HepG2 (cell line): ENCODE data around the gene VENTX. TPM values are rescaled to one million over a fixed set of nuclear protein-coding genes. Genes with fewer than 3 reads are reported as not detected.

Source experiments
- ATAC-seq: fragments of 200-7000 bp; cut with Tn5 transposase; 3 replicates; pipeline ENCODE4 v1.9.1; 2020; ENCODE audit warnings: mild to moderate bottlenecking, moderate library complexity
- BruUV-seq: library from RNA; stranded (reverse); fragments of 400-500 nt; replicated peaks from 2 replicates; lab custom pipeline; 2021; lab: Mats Ljungman, UMichigan
- CTCF ChIA-PET: fragments of 300-600 bp; formaldehyde crosslinking; extraction: SDS; loops from one replicate; lab custom pipeline; 2021; ENCODE audit warnings: low total read pairs, inconsistent platforms, low intra/inter-chr PET ratio; lab: Yijun Ruan, JAX
- POLR2A ChIA-PET: fragments of 350-600 bp; sonication (Branson Sonifier 250); formaldehyde crosslinking; loops from one replicate; lab custom pipeline; 2020; ENCODE audit warnings: antibody characterized with exemption, inconsistent platforms; lab: Yijun Ruan, JAX
- DNase-seq: peaks from one replicate; pipeline ENCODE4 v3.0.0-alpha.2; 2015; ENCODE audit warnings: low spot score
- FAIRE-seq: peaks from 3 replicates; lab custom pipeline; 2011; peaks lifted over from hg19 to GRCh38; lab: Jason Lieb, UNC
- H2AFZ ChIP-seq: one replicate; pipeline ENCODE4 v1.6.1; 2011; ENCODE audit warnings: low read length, inconsistent platforms
- H3K27ac ChIP-seq: fragments of 300-600 bp; 3 replicates; pipeline ENCODE4 v1.8.0; 2011; ENCODE audit warnings: mixed run types, mild to moderate bottlenecking, mixed read lengths, low read length, inconsistent platforms; ENCODE audit not compliant: insufficient read depth; ENCODE audit errors: extremely low read length
- H3K27me3 ChIP-seq, 2 experiments: fragments of 200-600 bp in 1 of 2; 2 replicates in 1 of 2; 3 replicates in 1 of 2; pipeline versions ENCODE4 v1.6.0 to v1.8.0; 2011; ENCODE audit warnings: low read length in 2 of 2, mild to moderate bottlenecking in 2 of 2, moderate library complexity in 2 of 2, inconsistent platforms in 1 of 2; ENCODE audit not compliant: insufficient read depth in 2 of 2, control insufficient read depth in 1 of 2
- H3K36me3 ChIP-seq, 2 experiments: fragments of 200-600 bp in 1 of 2; replicated peaks in 1 of 2; 2 replicates in 1 of 2; 3 replicates in 1 of 2; pipeline versions ENCODE4 v1.5.1 to v1.8.0; 2011; ENCODE audit warnings: low read length in 2 of 2, inconsistent platforms in 1 of 2; ENCODE audit not compliant: insufficient read depth in 2 of 2, control insufficient read depth in 1 of 2
- H3K4me1 ChIP-seq: 2 replicates; pipeline ENCODE4 v1.5.1; 2012; ENCODE audit warnings: low read length, inconsistent platforms; ENCODE audit not compliant: insufficient read depth
- H3K4me2 ChIP-seq: 2 replicates; pipeline ENCODE4 v1.6.0; 2011; ENCODE audit warnings: low read depth, low read length, inconsistent platforms
- H3K4me3 ChIP-seq, 3 experiments: fragments of 200-600 bp in 1 of 3; sonication (generic), shearing (Covaris generic) in 1 of 3; replicated peaks in 1 of 3; 2 replicates each; pipeline ENCODE4 v1.5.1; 2011 to 2016; ENCODE audit warnings: low read length in 3 of 3, inconsistent platforms in 2 of 3, low read depth in 2 of 3, mild to moderate bottlenecking in 2 of 3, control low read depth in 1 of 3, mixed read lengths in 1 of 3; ENCODE audit not compliant: insufficient read depth in 1 of 3
- H3K79me2 ChIP-seq: one replicate; pipeline ENCODE4 v1.6.1; 2011; ENCODE audit warnings: low read length, inconsistent platforms; ENCODE audit not compliant: insufficient read depth
- H3K9ac ChIP-seq: 2 replicates; pipeline ENCODE4 v1.6.0; 2011; ENCODE audit warnings: mild to moderate bottlenecking, low read depth, low read length, inconsistent platforms; ENCODE audit not compliant: insufficient read depth
- H3K9me3 ChIP-seq: 2 replicates; pipeline ENCODE4 v1.5.1; 2012; ENCODE audit warnings: mild to moderate bottlenecking, low read length
- H4K20me1 ChIP-seq: 2 replicates; pipeline ENCODE4 v1.6.0; 2011; ENCODE audit warnings: inconsistent platforms, mild to moderate bottlenecking, low read length, moderate library complexity; ENCODE audit not compliant: insufficient read depth
- CAMTA2 ChIP-seq: sonication (generic); formaldehyde crosslinking; IDR thresholded peaks from 2 replicates; pipeline ENCODE4 v1.4.0; 2020; ENCODE audit warnings: mild to moderate bottlenecking, missing genetic modification reagents, borderline replicate concordance
- HMGA1 ChIP-seq: sonication (generic); formaldehyde crosslinking; conservative IDR thresholded peaks from 2 replicates; pipeline ENCODE4 v1.4.0; 2020; ENCODE audit warnings: missing genetic modification reagents
- HNRNPUL1 ChIP-seq: fragments of 200-400 bp; formaldehyde crosslinking; IDR thresholded peaks from 2 replicates; pipeline ENCODE4 v1.6.1; 2017; ENCODE audit warnings: low read depth, mild to moderate bottlenecking, low read length, moderate library complexity
- NPAS2 ChIP-seq: sonication (generic); formaldehyde crosslinking; IDR thresholded peaks from 2 replicates; pipeline ENCODE4 v1.8.0; 2022; ENCODE audit warnings: mild to moderate bottlenecking, missing genetic modification reagents, borderline replicate concordance
- STAT5B ChIP-seq: sonication (generic); formaldehyde crosslinking; IDR thresholded peaks from 2 replicates; pipeline ENCODE4 v1.4.0; 2020; ENCODE audit warnings: missing genetic modification reagents
- ZNF24 ChIP-seq: fragments of 450-650 bp; IDR thresholded peaks from 2 replicates; pipeline ENCODE4 v1.6.1; 2017; ENCODE audit warnings: antibody characterized with exemption, mild to moderate bottlenecking
- ZNF598 ChIP-seq: sonication (generic); formaldehyde crosslinking; IDR thresholded peaks from 2 replicates; pipeline ENCODE4 v1.5.1; 2020; ENCODE audit warnings: mild to moderate bottlenecking, missing genetic modification reagents, borderline replicate concordance
- WGBS: methylation state at CpG from one replicate; pipeline ENCODE4 v1.1.6; 2017; ENCODE audit warnings: low lambda C conversion rate; 5-methylcytosine and 5-hydroxymethylcytosine counted together
- in situ Hi-C: cut with HindIII; loops from 2 replicates; pipeline ENCODE4 v1.10.0; 2017; ENCODE audit warnings: low pct_unique_long_range_greater_than_20kb; ENCODE audit not compliant: extremely low pct_ligation_motif_present
- intact Hi-C: fragments of 100-400 bp; cut with micrococcal nuclease; formaldehyde crosslinking; loops from one replicate; pipeline ENCODE4 v1.10.0; 2022; ENCODE audit not compliant: unreplicated experiment
- polyA plus RNA-seq, 8 experiments: library from polyadenylated mRNA; depleted of rRNA in 3 of 8; stranded (reverse) in 7 of 8; unstranded in 1 of 8; fragments of >200 nt; fragmentation: Illumina TruSeq in 4 of 8; extraction: Trizol in 4 of 8; gene quantifications; 2 replicates each; pipeline versions ENCODE4 v1.2.1 to v1.2.3, GENCODE V29; 2011 to 2016; ENCODE audit warnings: low read depth in 4 of 8, missing spikeins in 1 of 8, mixed read lengths in 1 of 8; ENCODE audit not compliant: insufficient read depth in 1 of 8
- total RNA-seq, 5 experiments: library from RNA; depleted of rRNA; stranded (reverse); fragments of >200 nt; fragmentation: Illumina TruSeq; extraction: Trizol; gene quantifications; 2 replicates each; pipeline ENCODE4 v1.2.3, GENCODE V29; 2016; ENCODE audit warnings: low read depth in 1 of 5
- TF ChIP-seq, protein P1 (sequence below): sonication (generic); formaldehyde crosslinking; IDR thresholded peaks from 2 replicates; pipeline ENCODE4 v1.5.0; 2020; ENCODE audit warnings: mild to moderate bottlenecking, missing genetic modification reagents, borderline replicate concordance
- TF ChIP-seq, protein P2 (sequence below): sonication (generic); formaldehyde crosslinking; IDR thresholded peaks from 2 replicates; pipeline ENCODE4 v1.5.0; 2020; ENCODE audit warnings: missing genetic modification reagents
- TF ChIP-seq, protein P3 (sequence below): sonication (generic); formaldehyde crosslinking; IDR thresholded peaks from 2 replicates; pipeline ENCODE4 v1.4.0; 2020; ENCODE audit warnings: missing genetic modification reagents

The VENTX gene
- total and polyA plus RNA-seq, 2 of the 13 experiments (the other 11 are each of a cell fraction or from before 2014, with no cell fraction given), result not detected

DNA sequence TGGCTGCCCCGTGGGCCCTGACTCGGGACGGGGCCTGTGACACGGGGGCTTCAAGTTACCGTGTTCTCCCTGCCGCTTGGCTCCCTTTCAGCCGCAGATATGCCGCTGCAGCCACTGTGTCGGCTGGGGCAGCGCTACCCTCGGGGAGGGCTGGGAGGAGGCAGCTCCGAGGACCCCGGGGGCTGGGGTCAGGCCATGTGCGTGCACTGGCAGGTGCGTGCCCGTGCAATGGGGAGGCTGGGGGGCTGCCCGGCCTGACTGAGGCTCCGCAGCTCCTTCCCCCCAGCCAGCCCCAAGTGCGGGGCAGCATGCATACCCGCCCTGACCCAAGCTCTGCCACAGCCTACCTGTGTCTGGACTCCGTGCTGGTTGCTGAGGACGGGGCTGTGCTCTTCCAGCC lies 48.4 kb upstream of the VENTX start (continued):
- TF ChIP-seq, protein P1, sequence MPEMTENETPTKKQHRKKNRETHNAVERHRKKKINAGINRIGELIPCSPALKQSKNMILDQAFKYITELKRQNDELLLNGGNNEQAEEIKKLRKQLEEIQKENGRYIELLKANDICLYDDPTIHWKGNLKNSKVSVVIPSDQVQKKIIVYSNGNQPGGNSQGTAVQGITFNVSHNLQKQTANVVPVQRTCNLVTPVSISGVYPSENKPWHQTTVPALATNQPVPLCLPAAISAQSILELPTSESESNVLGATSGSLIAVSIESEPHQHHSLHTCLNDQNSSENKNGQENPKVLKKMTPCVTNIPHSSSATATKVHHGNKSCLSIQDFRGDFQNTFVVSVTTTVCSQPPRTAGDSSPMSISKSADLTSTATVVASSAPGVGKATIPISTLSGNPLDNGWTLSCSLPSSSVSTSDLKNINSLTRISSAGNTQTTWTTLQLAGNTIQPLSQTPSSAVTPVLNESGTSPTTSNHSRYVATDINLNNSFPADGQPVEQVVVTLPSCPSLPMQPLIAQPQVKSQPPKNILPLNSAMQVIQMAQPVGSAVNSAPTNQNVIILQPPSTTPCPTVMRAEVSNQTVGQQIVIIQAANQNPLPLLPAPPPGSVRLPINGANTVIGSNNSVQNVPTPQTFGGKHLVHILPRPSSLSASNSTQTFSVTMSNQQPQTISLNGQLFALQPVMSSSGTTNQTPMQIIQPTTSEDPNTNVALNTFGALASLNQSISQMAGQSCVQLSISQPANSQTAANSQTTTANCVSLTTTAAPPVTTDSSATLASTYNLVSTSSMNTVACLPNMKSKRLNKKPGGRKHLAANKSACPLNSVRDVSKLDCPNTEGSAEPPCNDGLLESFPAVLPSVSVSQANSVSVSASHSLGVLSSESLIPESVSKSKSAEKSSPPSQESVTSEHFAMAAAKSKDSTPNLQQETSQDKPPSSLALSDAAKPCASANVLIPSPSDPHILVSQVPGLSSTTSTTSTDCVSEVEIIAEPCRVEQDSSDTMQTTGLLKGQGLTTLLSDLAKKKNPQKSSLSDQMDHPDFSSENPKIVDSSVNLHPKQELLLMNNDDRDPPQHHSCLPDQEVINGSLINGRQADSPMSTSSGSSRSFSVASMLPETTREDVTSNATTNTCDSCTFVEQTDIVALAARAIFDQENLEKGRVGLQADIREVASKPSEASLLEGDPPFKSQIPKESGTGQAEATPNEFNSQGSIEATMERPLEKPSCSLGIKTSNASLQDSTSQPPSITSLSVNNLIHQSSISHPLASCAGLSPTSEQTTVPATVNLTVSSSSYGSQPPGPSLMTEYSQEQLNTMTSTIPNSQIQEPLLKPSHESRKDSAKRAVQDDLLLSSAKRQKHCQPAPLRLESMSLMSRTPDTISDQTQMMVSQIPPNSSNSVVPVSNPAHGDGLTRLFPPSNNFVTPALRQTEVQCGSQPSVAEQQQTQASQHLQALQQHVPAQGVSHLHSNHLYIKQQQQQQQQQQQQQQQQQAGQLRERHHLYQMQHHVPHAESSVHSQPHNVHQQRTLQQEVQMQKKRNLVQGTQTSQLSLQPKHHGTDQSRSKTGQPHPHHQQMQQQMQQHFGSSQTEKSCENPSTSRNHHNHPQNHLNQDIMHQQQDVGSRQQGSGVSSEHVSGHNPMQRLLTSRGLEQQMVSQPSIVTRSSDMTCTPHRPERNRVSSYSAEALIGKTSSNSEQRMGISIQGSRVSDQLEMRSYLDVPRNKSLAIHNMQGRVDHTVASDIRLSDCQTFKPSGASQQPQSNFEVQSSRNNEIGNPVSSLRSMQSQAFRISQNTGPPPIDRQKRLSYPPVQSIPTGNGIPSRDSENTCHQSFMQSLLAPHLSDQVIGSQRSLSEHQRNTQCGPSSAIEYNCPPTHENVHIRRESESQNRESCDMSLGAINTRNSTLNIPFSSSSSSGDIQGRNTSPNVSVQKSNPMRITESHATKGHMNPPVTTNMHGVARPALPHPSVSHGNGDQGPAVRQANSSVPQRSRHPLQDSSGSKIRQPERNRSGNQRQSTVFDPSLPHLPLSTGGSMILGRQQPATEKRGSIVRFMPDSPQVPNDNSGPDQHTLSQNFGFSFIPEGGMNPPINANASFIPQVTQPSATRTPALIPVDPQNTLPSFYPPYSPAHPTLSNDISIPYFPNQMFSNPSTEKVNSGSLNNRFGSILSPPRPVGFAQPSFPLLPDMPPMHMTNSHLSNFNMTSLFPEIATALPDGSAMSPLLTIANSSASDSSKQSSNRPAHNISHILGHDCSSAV (CRISPR knock-in tag), result no peak
- TF ChIP-seq HMGA1, result no peak
- no peak for TF ChIP-seq CAMTA2 (CRISPR knock-in tag)

DNA sequence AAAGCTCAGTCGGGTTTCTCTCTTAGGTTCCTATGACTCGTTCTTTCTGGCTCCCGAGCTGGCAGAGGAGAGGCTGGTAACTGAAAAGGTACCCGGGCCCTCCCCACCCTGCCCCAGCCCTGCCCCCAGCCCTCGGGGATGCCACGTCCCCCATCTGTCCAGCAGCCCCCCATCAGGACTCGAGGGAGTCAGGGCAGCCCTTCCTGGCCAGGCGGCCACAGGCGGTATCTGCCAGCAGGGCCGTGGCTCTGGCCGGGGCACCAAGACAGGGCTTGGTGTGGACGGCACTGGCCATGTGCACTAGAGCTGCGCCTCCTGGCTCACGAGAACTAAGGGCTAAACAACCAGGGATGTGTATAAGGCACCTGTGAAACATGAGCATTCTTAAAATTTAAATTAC lies 47.9 kb upstream of the VENTX start:
- FAIRE-seq (no peak), DNase-seq (no peak), ATAC-seq (0 out of 3 replicates have a peak, but pooled peaks have one; percentile 15)
- Histone ChIP-seq H3K4me2 (no peak overlapping the region), H3K4me3 (no peak overlapping the region), H3K27ac (no peak overlapping the region), H3K27me3 (peaks cover 11 to 47% of the 10 kb centered on the region in 2 experiments; a peak in 4 of 5 replicates), H3K79me2 (no peaks in the 10 kb centered on the region), H3K4me1 (peaks cover 10% of the 10 kb centered on the region; the same call in 1 of the 2 replicates), H3K36me3 (no peaks in the 10 kb centered on the region), H2AFZ (no peak overlapping the region), H4K20me1 (no peaks in the 10 kb centered on the region), H3K9ac (no peak overlapping the region), H3K9me3 (no peaks in the 10 kb centered on the region)
- BruUV-seq, result no TSS peak
- intact Hi-C loops, result no loop called here
- POLR2A ChIA-PET, result no interaction called here
- TF ChIP-seq HNRNPUL1 (no peak), ZNF24 (no peak), ZNF598 (CRISPR knock-in tag) (no peak), NPAS2 (CRISPR knock-in tag) (no peak), STAT5B (CRISPR knock-in tag) (no peak)
- TF ChIP-seq, protein P2, sequence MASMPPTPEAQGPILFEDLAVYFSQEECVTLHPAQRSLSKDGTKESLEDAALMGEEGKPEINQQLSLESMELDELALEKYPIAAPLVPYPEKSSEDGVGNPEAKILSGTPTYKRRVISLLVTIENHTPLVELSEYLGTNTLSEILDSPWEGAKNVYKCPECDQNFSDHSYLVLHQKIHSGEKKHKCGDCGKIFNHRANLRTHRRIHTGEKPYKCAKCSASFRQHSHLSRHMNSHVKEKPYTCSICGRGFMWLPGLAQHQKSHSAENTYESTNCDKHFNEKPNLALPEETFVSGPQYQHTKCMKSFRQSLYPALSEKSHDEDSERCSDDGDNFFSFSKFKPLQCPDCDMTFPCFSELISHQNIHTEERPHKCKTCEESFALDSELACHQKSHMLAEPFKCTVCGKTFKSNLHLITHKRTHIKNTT (CRISPR knock-in tag), result no peak
- TF ChIP-seq, protein P3, sequence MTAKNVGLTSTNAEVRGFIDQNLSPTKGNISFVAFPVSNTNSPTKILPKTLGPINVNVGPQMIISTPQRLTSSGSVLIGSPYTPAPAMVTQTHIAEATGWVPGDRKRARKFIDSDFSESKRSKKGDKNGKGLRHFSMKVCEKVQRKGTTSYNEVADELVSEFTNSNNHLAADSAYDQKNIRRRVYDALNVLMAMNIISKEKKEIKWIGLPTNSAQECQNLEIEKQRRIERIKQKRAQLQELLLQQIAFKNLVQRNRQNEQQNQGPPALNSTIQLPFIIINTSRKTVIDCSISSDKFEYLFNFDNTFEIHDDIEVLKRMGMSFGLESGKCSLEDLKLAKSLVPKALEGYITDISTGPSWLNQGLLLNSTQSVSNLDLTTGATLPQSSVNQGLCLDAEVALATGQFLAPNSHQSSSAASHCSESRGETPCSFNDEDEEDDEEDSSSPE (CRISPR knock-in tag), result no peak
- CTCF ChIA-PET, result no interaction called here
- WGBS, result 19% methylated on average over 9 of the region's 14 CpGs
- in situ Hi-C loops, result no loop called here
